NT2/D1 (cell line): ENCODE measurements around the gene FEZ2.

ENCODE experiments used
- YY1 ChIP-seq: IDR thresholded peaks from 2 replicates; pipeline ENCODE4 v1.6.1; 2011; ENCODE audit not compliant: insufficient read length, insufficient read depth
- ZNF274 ChIP-seq: IDR thresholded peaks from 2 replicates; pipeline ENCODE4 v1.6.1; 2011; ENCODE audit warnings: mild to moderate bottlenecking, low read depth, low read length

GRCh38 chr2:36573165-36573564 is 24.8 kb downstream of the FEZ2 start:
- TF ChIP-seq ZNF274 (no peak), YY1 (no peak)
